Lower leg skin (tissue), 4 donors: ENCODE results near the gene ADGRL3. TPM values are rescaled to one million over a fixed set of nuclear protein-coding genes. Genes with fewer than 3 reads are reported as not detected.
"Not testable (repeated sequence)": the region's sequence is repeated elsewhere in the genome, so short reads cannot be mapped to it uniquely, and the experiment has no call there.

Experiments used
- DNase-seq, 2 donors: peaks; one replicate each; pipeline ENCODE4 v3.0.0-alpha.2; 2019; ENCODE audit warnings: low spot score in 2 of 2
- H3K4me3 ChIP-seq: fragments of 200-600 bp; sonication (generic); 2 replicates; pipeline ENCODE4 v1.5.1; 2017; ENCODE audit warnings: mild to moderate bottlenecking, low read depth; ENCODE audit not compliant: poor library complexity, severe bottlenecking
- POLR2A ChIP-seq, 2 donors: fragments of 450-650 bp; IDR thresholded peaks; one replicate each; pipeline ENCODE4 v1.6.1; 2016 to 2017; ENCODE audit warnings: antibody characterized with exemption in 2 of 2, mild to moderate bottlenecking in 1 of 2, moderate library complexity in 1 of 2
- WGBS, 2 donors: methylation state at CpG; one replicate each; pipeline ENCODE4 v1.1.5; 2018; 5-methylcytosine and 5-hydroxymethylcytosine counted together
- intact Hi-C: fragments of 100-400 bp; cut with DNase I; formaldehyde crosslinking; loops from one replicate; pipeline ENCODE4 v1.15.0; 2023; ENCODE audit warnings: low total_unique reads
- total RNA-seq, 4 donors: library from RNA; depleted of rRNA; stranded (reverse); fragments of >200 nt; gene quantifications; one replicate each; pipeline ENCODE4 v1.1.0, GENCODE V29; 2016
- TF ChIP-seq, protein P1 (sequence below), 3 donors: fragments of 450-650 bp; IDR thresholded peaks; one replicate each; pipeline ENCODE4 v1.5.1; 2016; ENCODE audit warnings: antibody characterized with exemption in 3 of 3, mild to moderate bottlenecking in 3 of 3, moderate library complexity in 2 of 3

The ADGRL3 gene
- total RNA-seq, 4 donors from 2014 or later, result 1.8 to 21.2 (median 8.2) TPM

DNA sequence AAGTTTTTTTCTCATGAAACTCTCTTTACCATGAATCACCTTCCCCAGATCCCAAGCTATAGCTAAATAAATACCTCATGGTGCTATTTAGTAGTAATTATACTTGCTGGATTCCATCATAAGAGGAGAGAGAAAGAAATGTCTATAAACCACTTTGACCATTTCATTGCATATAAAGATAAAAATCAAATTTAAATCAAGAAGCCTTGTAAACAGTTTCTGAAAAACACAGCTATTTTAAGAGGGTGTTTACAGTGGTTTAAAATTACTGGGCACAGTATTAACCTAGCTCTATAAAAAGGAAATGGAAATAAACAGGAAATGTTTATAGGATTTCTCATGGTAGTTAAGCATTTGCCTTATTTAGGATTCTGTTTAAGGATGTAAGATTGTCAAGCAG lies 637.9 kb downstream of the ADGRL3 start:
- intact Hi-C loops, result no loop called here
- no peak for TF ChIP-seq POLR2A (IDR thresholded peaks at IDR 0.05)
- no peak overlapping the region for H3K4me3 ChIP-seq
- DNase-seq, result no peak

DNA sequence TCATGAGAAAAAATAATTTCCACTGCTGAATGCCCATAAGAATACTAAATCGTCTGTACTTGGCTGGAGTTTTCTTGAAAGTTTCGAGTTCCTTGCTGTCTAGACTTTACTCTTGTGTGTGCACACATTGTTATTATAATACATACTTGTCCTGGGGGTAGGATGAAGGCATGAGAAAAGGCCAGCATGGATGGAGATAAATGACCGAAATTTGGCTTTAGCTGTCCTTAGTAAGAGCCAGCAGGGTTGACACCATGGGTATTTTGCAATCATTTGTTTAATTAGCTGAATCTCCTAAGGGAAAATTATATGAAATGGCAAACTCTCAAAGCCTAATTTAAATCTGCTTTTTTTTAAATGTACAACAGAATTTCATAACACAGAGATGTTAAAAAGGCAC lies 641.6 kb downstream of the ADGRL3 start:
- 35 to 66% methylated on average over 3 of the region's 3 CpGs for WGBS, 2 donors

DNA sequence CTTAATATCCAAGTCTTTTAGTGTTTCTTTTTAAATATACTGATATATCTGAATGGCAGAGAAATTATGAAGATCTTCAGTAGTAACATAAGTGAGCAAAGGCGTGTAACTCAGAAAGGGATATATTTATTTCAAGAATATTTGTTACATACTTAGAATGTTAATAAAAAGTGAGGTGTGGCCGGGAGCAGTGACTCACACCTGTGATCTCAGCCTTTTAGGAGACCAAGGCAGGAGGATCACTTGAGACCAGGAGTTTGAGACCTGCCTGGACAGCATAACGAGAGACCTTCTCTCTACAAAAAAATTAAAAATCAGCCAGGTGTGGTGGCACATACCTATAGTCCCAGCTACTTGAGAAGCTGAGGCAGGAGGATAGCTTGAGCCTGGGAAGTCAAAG lies 651.0 kb downstream of the ADGRL3 start:
- H3K4me3 ChIP-seq, result no peak overlapping the region
- no peak for TF ChIP-seq POLR2A (IDR thresholded peaks at IDR 0.05)
- TF ChIP-seq, protein P1, sequence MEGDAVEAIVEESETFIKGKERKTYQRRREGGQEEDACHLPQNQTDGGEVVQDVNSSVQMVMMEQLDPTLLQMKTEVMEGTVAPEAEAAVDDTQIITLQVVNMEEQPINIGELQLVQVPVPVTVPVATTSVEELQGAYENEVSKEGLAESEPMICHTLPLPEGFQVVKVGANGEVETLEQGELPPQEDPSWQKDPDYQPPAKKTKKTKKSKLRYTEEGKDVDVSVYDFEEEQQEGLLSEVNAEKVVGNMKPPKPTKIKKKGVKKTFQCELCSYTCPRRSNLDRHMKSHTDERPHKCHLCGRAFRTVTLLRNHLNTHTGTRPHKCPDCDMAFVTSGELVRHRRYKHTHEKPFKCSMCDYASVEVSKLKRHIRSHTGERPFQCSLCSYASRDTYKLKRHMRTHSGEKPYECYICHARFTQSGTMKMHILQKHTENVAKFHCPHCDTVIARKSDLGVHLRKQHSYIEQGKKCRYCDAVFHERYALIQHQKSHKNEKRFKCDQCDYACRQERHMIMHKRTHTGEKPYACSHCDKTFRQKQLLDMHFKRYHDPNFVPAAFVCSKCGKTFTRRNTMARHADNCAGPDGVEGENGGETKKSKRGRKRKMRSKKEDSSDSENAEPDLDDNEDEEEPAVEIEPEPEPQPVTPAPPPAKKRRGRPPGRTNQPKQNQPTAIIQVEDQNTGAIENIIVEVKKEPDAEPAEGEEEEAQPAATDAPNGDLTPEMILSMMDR (IDR thresholded peaks at IDR 0.05), result no peak
- intact Hi-C loops, result loop anchor here (10.0 kb wide), 1 partner anchor 856 kb away; no protein-coding TSS in a partner anchor
- 86 to 87% methylated on average over 3 of the region's 3 CpGs for WGBS, 2 donors
- DNase-seq, result no peak

More for the DNA sequence above, 641.6 kb downstream of the ADGRL3 start:
- no peak for TF ChIP-seq POLR2A (IDR thresholded peaks at IDR 0.05)
- TF ChIP-seq, protein P1 (IDR thresholded peaks at IDR 0.05), result no peak
- no peak overlapping the region for H3K4me3 ChIP-seq
- intact Hi-C loops, result no loop called here
- no peak for DNase-seq

DNA sequence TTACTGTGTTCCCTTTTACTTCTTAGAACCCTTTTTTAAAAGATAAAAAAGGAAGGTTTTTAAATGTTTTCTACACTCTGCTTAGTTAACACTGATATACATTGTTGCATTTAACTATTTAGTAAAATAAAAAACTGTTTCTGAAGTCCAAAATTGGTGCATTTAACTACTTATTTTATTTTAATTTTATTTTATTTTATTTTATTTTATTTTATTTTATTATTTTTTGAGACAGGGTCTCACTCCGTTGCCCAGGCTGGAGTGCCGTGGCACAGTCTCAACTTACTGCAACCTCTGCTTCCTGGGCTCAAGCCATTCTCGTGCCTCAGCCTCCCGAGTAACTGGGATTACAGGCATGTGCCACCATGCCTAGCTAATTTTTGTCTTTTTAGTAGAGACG lies 652.0 kb downstream of the ADGRL3 start:
- 96 to 97% methylated on average over 5 of the region's 5 CpGs for WGBS, 2 donors
- H3K4me3 ChIP-seq, DNase-seq: not testable (repeated sequence)
- intact Hi-C loops, result loop anchor here (10.0 kb wide), 1 partner anchor 857 kb away; no protein-coding TSS in a partner anchor

DNA sequence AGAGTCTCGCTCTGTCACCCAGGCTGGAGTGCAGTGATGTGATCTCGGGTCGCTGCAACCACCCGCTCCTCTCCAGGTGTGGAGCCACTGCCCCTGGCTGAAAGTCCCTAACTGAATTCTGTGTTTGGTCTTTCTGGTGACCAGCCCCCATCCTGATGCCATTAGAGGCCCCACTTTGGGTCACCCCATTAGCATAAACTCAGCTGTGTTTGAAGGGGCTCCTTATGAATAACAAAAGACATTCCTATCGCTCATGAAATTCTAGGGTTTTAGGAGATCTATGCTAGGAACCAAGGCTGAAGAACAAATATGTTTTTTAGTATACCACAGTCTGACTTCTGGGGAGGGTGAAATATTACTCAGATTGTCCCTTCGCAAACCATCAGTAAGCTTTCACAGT lies 652.9 kb downstream of the ADGRL3 start:
- 95 to 97% methylated on average over 6 of the region's 6 CpGs for WGBS, 2 donors
- intact Hi-C loops, result loop anchor here (10.0 kb wide), 1 partner anchor 858 kb away; no protein-coding TSS in a partner anchor
- TF ChIP-seq, protein P1 (IDR thresholded peaks at IDR 0.05), result no peak
- TF ChIP-seq POLR2A (IDR thresholded peaks at IDR 0.05), result no peak

DNA sequence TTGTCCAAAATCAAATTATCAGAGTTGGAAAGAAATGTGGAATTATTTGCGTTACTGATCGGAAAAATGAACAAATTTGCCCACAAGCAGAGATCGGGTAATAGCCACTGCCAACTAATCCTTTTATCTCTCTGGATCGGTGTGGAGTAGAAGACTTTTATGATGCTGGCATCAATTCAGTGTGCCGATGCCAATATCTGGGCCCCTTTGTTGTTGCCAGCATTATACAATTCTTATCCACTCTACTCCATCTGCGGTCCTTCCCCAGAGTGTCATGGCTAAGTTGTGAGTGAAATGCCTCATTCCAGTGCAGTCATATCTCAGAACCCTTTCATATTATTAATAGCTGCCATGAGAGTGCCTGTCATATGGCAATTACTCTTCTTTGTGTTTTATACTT lies 660.2 kb downstream of the ADGRL3 start:
- no peak overlapping the region for H3K4me3 ChIP-seq
- no peak for DNase-seq
- intact Hi-C loops, result no loop called here
- TF ChIP-seq POLR2A (IDR thresholded peaks at IDR 0.05), result no peak
- TF ChIP-seq, protein P1 (IDR thresholded peaks at IDR 0.05), result no peak
- WGBS, 2 donors, result 30 to 38% methylated on average over 6 of the region's 6 CpGs

More for the DNA sequence above, 652.9 kb downstream of the ADGRL3 start:
- no peak for DNase-seq
- no peak overlapping the region for H3K4me3 ChIP-seq

DNA sequence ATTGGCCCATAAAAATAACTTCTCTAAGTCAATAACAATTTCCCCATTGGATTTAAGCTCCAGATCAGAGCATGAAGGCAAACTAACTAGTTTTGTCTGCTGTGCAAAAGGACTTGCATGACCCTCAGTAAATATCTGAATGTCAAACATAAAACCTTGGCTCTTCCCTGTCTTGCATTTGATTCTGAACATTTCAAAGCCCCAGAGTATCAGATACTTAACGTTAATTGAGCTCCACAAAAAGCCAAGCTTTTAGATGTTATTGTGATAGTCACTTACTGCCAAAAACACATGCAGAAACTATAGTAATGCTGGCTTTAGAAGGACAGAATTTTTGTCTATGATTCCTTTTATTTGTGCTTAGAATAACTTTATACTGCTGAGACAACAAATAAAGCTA lies 664.2 kb downstream of the ADGRL3 start:
- WGBS, 2 donors, result 55 to 59% methylated on average over 1 of the region's 1 CpG

More for the DNA sequence above, 664.2 kb downstream of the ADGRL3 start:
- TF ChIP-seq, protein P1 (IDR thresholded peaks at IDR 0.05), result no peak
- TF ChIP-seq POLR2A (IDR thresholded peaks at IDR 0.05), result no peak
- no peak overlapping the region for H3K4me3 ChIP-seq
- DNase-seq, result no peak
- intact Hi-C loops, result no loop called here
